Type B pancreatic cell (in vitro differentiated cells): ENCODE data around the gene OR10C1. TPM values are rescaled to one million over a fixed set of nuclear protein-coding genes. Genes with fewer than 3 reads are reported as not detected.
"Not testable (repeated sequence)": the region's sequence is repeated elsewhere in the genome, so short reads cannot be mapped to it uniquely, and the experiment has no call there.

Experiments used
- DNase-seq: peaks from one replicate; pipeline ENCODE4 v3.0.0; 2021; ENCODE audit warnings: mixed read lengths; ENCODE audit not compliant: unreplicated experiment; ENCODE audit errors: extremely low spot score
- H3K27ac Mint-ChIP-seq: 2 replicates; pipeline ENCODE4 v1.8.0; 2021; ENCODE audit warnings: mild to moderate bottlenecking, mixed read lengths
- H3K27me3 Mint-ChIP-seq: 2 replicates; pipeline ENCODE4 v1.8.0; 2021; ENCODE audit warnings: mixed read lengths
- H3K36me3 Mint-ChIP-seq: 2 replicates; pipeline ENCODE4 v1.8.0; 2021; ENCODE audit warnings: mixed read lengths
- H3K4me1 Mint-ChIP-seq: one replicate; pipeline ENCODE4 v1.8.0; 2021; ENCODE audit warnings: mixed read lengths; ENCODE audit not compliant: unreplicated experiment
- H3K4me3 Mint-ChIP-seq: 2 replicates; pipeline ENCODE4 v1.8.0; 2021; ENCODE audit warnings: mild to moderate bottlenecking, mixed read lengths
- H3K9me3 Mint-ChIP-seq: 2 replicates; pipeline ENCODE4 v1.8.0; 2021; ENCODE audit warnings: mixed read lengths
- total RNA-seq: library from RNA; stranded (reverse); gene quantifications from 2 replicates; pipeline ENCODE4 v1.2.1, GENCODE V29; 2021; ENCODE audit warnings: low replicate concordance
- TF ChIP-seq, protein P1 (sequence below): fragments of 200-600 bp; sonication (generic); conservative IDR thresholded peaks from 2 replicates; pipeline ENCODE4 v1.5.0; 2021; ENCODE audit warnings: antibody characterized with exemption, mild to moderate bottlenecking

Gene OR10C1
- total RNA-seq, 1 donor from 2014 or later = not detected

DNA sequence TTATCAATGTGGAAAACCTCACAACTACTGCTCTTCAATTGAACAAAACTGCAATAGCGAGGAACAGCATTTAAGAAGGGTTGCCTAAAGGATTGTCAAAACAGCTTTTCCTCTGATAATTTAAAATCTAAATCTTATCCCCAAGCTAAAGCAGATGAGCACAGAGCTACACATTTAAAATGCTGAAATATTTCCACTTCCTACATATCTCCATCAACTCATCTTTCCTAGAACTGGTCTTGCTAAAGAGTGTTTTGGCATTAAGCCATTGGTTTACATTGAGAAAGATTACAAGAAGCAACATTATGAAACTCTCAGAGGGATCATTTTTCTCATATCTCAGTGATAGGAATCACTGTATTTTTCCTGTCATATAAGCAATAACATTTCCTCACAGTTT lies 3.6 kb downstream of the OR10C1 start:
- DNase-seq = no peak
- Mint-ChIP-seq H3K4me1 (no peaks in the 10 kb centered on the region), H3K4me3 (no peak overlapping the region), H3K9me3 (no peaks in the 10 kb centered on the region), H3K27me3 (peaks cover 24% of the 10 kb centered on the region), H3K27ac (no peak overlapping the region), H3K36me3 (no peaks in the 10 kb centered on the region)
- TF ChIP-seq, protein P1, sequence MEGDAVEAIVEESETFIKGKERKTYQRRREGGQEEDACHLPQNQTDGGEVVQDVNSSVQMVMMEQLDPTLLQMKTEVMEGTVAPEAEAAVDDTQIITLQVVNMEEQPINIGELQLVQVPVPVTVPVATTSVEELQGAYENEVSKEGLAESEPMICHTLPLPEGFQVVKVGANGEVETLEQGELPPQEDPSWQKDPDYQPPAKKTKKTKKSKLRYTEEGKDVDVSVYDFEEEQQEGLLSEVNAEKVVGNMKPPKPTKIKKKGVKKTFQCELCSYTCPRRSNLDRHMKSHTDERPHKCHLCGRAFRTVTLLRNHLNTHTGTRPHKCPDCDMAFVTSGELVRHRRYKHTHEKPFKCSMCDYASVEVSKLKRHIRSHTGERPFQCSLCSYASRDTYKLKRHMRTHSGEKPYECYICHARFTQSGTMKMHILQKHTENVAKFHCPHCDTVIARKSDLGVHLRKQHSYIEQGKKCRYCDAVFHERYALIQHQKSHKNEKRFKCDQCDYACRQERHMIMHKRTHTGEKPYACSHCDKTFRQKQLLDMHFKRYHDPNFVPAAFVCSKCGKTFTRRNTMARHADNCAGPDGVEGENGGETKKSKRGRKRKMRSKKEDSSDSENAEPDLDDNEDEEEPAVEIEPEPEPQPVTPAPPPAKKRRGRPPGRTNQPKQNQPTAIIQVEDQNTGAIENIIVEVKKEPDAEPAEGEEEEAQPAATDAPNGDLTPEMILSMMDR = no peak

DNA sequence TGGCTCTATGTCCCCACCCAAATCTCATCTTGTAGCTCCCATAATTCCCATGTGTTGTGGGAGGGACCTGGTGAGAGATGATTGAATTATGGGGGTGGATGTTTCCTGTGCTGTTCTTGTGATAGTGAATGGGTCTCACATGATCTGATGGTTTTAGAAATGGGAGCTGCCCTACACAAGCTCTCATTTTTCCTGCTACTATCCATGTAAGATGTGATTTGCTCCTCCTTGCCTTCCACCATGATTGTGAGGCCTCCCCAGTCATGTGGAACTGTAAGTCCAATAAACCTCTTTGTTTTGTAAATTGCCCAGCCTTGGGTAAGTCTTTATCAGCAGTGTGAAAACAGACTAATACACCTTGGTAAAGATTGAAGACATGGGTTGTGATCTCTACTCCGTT lies 4.9 kb downstream of the OR10C1 start:
- not testable (repeated sequence) for H3K9me3 Mint-ChIP-seq, DNase-seq, H3K36me3 Mint-ChIP-seq, H3K27ac Mint-ChIP-seq, H3K4me1 Mint-ChIP-seq, H3K4me3 Mint-ChIP-seq
- peaks cover 21% of the 10 kb centered on the region for H3K27me3 Mint-ChIP-seq

DNA sequence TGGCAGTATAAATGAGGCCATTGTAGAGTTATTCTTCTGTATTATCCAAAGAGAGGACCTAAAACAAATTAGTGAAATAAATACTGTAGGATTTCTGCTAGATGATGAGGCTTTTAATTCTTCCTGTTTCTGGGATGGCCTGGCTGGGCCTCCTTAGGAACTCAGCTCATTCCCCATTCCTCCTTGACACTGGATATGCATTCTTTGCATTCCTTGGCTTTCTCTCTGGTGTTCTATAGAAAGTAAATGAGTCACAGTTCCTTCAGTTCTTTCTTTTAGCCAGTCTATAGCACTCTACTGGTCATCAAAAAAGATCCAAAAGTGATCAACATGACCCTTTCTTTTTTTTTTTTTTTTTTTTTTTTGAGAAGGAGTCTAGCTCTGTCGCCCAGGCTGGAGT lies 8.6 kb downstream of the OR10C1 start:
- peaks cover 6% of the 10 kb centered on the region for H3K27me3 Mint-ChIP-seq
- TF ChIP-seq, protein P1 = no peak
- DNase-seq = no peak
- no peaks in the 10 kb centered on the region for H3K36me3 Mint-ChIP-seq
- no peak overlapping the region for H3K27ac Mint-ChIP-seq
- H3K9me3 Mint-ChIP-seq = no peaks in the 10 kb centered on the region
- H3K4me1 Mint-ChIP-seq = no peaks in the 10 kb centered on the region
- no peak overlapping the region for H3K4me3 Mint-ChIP-seq

DNA sequence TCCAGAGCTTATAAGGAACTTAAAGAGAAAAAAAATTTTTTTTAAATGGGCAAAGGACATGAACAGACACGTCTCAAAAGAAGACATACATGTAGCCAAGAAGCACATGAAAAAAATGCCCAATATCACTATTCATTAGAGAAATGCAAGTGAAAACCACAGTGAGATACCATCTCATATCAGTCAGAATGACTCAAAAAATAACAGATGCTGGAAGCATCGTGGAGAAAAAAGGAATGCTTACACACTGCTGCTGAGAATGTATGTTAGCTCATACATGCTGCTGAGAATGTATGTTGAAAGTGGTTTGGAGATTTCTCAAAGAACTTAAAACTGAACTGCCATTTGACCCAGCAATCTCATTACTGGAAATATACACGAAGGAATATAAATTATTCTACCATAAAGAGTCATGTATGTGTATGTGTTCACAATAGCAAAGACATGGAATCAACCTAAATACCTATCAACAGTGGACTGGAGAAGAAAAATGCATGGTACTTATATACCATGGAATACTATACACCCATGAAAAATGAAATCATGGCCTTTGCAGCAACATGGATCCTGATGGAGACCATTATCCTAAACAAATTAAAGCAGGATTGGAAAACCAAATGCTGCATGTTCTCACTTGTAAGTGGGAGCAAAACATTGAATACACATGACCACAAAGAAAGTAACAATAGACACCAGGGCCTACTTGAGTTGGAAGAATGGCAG lies 12.5 kb downstream of the OR10C1 start:
- TF ChIP-seq, protein P1 = no peak
- Mint-ChIP-seq H3K36me3 (no peaks in the 10 kb centered on the region), H3K4me1 (no peaks in the 10 kb centered on the region), H3K27ac (no peak overlapping the region), H3K4me3 (no peak overlapping the region), H3K27me3 (peaks cover 6% of the 10 kb centered on the region), H3K9me3 (no peaks in the 10 kb centered on the region)
- no peak for DNase-seq

DNA sequence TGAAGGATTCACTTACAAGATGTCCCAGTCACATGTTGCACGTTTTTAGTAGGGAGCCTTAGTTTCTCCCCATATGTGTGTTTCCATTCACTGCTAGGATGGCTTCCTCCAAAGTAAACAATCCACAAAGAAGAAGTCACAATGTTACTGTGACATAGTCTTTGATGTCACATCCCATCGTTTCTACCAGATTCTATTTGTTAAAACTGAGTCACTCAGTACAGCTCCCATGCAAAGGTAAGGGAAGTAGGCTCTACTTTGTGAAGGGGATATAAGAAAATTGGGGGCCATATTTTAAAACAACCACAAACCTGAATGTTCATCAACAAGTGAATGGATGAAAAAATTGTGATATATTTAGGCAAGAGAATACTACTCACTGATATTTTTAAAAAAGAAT lies 17.9 kb downstream of the OR10C1 start, which contains the start of the genes OR11A1 and OR2H1:
OR11A1 (minus strand) TSS at position 101 of the 400 bp plus-strand sequence. CDS start 29,430 bp downstream, outside the sequence.
OR2H1 (plus strand) TSS at position 185 of the 400 bp plus-strand sequence. CDS start 4,615 bp downstream, outside the sequence.
- H3K4me3 Mint-ChIP-seq = no peak within 1 kb of the TSS
- no peaks in the 10 kb centered on the region for H3K36me3 Mint-ChIP-seq
- H3K9me3 Mint-ChIP-seq = no peaks in the 10 kb centered on the region
- H3K4me1 Mint-ChIP-seq = no peaks in the 10 kb centered on the region
- TF ChIP-seq, protein P1 = no peak
- no peak within 1 kb of the TSS for H3K27ac Mint-ChIP-seq
- no peak for DNase-seq
- peaks cover 25% of the 10 kb centered on the region for H3K27me3 Mint-ChIP-seq

DNA sequence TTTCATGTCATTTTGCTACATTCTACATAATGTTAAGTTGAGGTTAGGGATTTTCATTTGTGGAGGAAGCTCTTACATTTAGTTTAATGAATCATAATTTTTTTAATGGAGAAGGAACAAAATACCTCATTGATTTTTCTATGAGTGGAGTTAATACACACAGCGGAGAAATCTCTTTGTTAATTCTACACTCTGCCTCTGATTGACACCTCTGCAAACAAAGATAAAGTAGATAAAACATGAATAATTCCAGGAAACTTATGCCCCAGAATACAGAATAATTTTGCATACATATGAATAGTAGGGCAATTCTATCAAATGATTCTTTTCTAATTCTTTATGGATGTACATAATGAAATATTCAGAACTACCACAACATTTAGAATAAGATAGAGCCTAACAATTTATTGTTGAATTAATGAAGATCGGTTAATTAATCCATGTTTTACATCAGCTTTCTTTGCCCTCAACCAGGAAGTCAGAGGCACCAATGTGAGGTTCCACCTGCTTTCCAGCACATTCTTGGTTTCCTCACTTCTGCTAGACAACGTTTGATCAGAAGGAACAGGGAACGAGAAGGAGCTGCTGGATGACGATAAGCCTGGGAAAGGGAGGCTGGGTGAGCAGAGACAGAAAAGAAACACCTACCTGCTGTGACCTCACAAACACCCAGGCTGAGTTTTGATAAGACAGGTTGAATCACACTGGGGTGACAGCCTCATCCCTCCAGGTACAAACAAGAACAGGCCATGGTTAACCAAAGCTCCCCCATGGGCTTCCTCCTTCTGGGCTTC lies 22.1 kb downstream of the OR10C1 start:
- H3K27ac Mint-ChIP-seq = no peak overlapping the region
- no peaks in the 10 kb centered on the region for H3K4me1 Mint-ChIP-seq
- H3K36me3 Mint-ChIP-seq = no peaks in the 10 kb centered on the region
- TF ChIP-seq, protein P1 = no peak
- DNase-seq = no peak
- H3K4me3 Mint-ChIP-seq = no peak overlapping the region
- no peaks in the 10 kb centered on the region for H3K9me3 Mint-ChIP-seq
- H3K27me3 Mint-ChIP-seq = peaks cover 35% of the 10 kb centered on the region
